ENCODE data around the gene TBC1D30.

GRCh38 chr12:64858882-64859605, 34.6 kb downstream of the TBC1D30 start:
- TF ChIP-seq HOXA7 (CRISPR knock-in tag; IDR thresholded peaks at IDR 0.05) (no peak), ZNF302 (CRISPR knock-in tag; IDR thresholded peaks at IDR 0.05) (no peak), POLR2A (IDR thresholded peaks at IDR 0.05; ENCODE audit: low read length) (no peak), CEBPB (IDR thresholded peaks at IDR 0.05) (no peak), E2F6 (IDR thresholded peaks at IDR 0.05; ENCODE audit: borderline replicate concordance, low read depth) (no peak), CHD2 (IDR thresholded peaks at IDR 0.05; ENCODE audit: low read length, partially characterized antibody) (no peak)

All from A549 (cell line).